Transverse colon (tissue), 3 donors: ENCODE measurements around the gene ORMDL3.

ENCODE experiments used
- POLR2A ChIP-seq: fragments of 450-650 bp; IDR thresholded peaks from one replicate; pipeline ENCODE4 v1.6.1; 2016; ENCODE audit warnings: antibody characterized with exemption, mild to moderate bottlenecking, moderate library complexity
- TF ChIP-seq, protein P1 (sequence below), 5 experiments: fragments of 200-600 bp in 3 of 5; fragments of 450-650 bp in 2 of 5; sonication (generic) in 3 of 5; IDR thresholded peaks; 1 replicate in 2 of 5; 2 replicates in 3 of 5; pipeline ENCODE4 v1.5.1; 2016 to 2017; ENCODE audit warnings: antibody characterized with exemption in 5 of 5, inconsistent platforms in 3 of 5, mild to moderate bottlenecking in 2 of 5, moderate library complexity in 1 of 5

DNA sequence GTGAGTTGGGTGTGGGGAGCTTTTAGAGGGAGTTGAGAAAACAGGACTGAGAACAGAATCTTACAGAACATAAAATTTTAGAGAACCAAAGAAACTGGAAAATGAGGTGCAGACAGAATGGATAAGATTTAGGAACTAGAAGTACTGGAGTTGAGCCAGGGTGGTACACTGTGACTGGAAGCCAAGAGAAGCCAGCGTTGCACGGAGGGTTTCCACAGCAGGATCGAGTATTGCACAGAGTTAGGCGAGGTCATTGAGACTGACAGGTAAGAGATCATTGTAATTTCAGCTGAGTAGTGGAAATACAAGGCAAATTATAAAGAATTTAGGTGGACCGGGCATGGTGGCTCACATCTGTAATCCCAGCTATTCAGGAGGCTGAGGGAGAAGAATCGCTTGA is 42.0 kb upstream of the ORMDL3 start:
- TF ChIP-seq, protein P1, sequence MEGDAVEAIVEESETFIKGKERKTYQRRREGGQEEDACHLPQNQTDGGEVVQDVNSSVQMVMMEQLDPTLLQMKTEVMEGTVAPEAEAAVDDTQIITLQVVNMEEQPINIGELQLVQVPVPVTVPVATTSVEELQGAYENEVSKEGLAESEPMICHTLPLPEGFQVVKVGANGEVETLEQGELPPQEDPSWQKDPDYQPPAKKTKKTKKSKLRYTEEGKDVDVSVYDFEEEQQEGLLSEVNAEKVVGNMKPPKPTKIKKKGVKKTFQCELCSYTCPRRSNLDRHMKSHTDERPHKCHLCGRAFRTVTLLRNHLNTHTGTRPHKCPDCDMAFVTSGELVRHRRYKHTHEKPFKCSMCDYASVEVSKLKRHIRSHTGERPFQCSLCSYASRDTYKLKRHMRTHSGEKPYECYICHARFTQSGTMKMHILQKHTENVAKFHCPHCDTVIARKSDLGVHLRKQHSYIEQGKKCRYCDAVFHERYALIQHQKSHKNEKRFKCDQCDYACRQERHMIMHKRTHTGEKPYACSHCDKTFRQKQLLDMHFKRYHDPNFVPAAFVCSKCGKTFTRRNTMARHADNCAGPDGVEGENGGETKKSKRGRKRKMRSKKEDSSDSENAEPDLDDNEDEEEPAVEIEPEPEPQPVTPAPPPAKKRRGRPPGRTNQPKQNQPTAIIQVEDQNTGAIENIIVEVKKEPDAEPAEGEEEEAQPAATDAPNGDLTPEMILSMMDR (IDR thresholded peaks at IDR 0.05): no peak
- TF ChIP-seq POLR2A: no peak
